HCT116 (cell line): ENCODE data around the gene OPN3. TPM values are rescaled to one million over a fixed set of nuclear protein-coding genes. Genes with fewer than 3 reads are reported as not detected.

ENCODE experiments used
- ATAC-seq: fragments of 200-7000 bp; cut with Tn5 transposase; 2 replicates; pipeline ENCODE4 v1.9.1; 2020; ENCODE audit warnings: mild to moderate bottlenecking, moderate library complexity
- BruUV-seq: library from RNA; stranded (reverse); fragments of 400-500 nt; replicated peaks from 2 replicates; lab custom pipeline; 2021; lab: Mats Ljungman, UMichigan
- CTCF ChIA-PET: fragments of 300-600 bp; sonication (Branson Sonifier 250); formaldehyde crosslinking; loops from one replicate; lab custom pipeline; 2021; ENCODE audit warnings: antibody characterized with exemption; lab: Charles Lee
- POLR2A ChIA-PET: fragments of 300-600, 350-600 bp; sonication (Branson Sonifier 250); formaldehyde crosslinking; loops from one replicate; lab custom pipeline; 2021; ENCODE audit warnings: antibody characterized with exemption; lab: Charles Lee
- RAD21 ChIA-PET, 2 experiments: fragments of 300-600 bp; sonication (Branson Sonifier 250); formaldehyde crosslinking; loops; one replicate each; lab custom pipeline; 2023; ENCODE audit warnings: low total read pairs in 2 of 2; ENCODE audit not compliant: uncharacterized antibody in 2 of 2, unreplicated experiment in 2 of 2, low non-redundant PET in 1 of 2; lab: Charles Lee
- DNase-seq: peaks from one replicate; pipeline ENCODE4 v3.0.0-alpha.2; 2010; ENCODE audit warnings: low read depth, low spot score
- H2AFZ ChIP-seq: fragments of 200-600 bp; shearing (Covaris generic), sonication (generic); 2 replicates; pipeline ENCODE4 v1.6.1; 2017; ENCODE audit warnings: low read depth, mixed run types, mixed read lengths, antibody characterized with exemption, low read length; ENCODE audit not compliant: poor library complexity, severe bottlenecking
- H3K27ac ChIP-seq: 2 replicates; pipeline ENCODE4 v1.5.1; 2012; ENCODE audit warnings: low read depth, low read length
- H3K27me3 ChIP-seq: fragments of 200-600 bp; sonication (generic); 2 replicates; pipeline ENCODE4 v1.6.1; 2016; ENCODE audit warnings: mixed run types, low read length, mixed read lengths; ENCODE audit not compliant: insufficient read depth
- H3K36me3 ChIP-seq, 2 experiments: fragments of 200-500 bp in 1 of 2; fragments of 200-600 bp in 1 of 2; sonication (Bioruptor generic) in 1 of 2; sonication (generic) in 1 of 2; 2 replicates each; pipeline versions ENCODE4 v1.5.1 to v1.6.1; 2014 to 2016; ENCODE audit warnings: low read length in 2 of 2, inconsistent platforms in 1 of 2, mixed read lengths in 1 of 2, mixed run types in 1 of 2; ENCODE audit not compliant: insufficient read depth in 2 of 2, control insufficient read depth in 1 of 2
- H3K4me1 ChIP-seq, 2 experiments: fragments of 200-600 bp in 1 of 2; sonication (generic) in 1 of 2; 2 replicates each; pipeline versions ENCODE4 v1.5.1 to v1.6.1; 2012 to 2017; ENCODE audit warnings: low read length in 2 of 2, inconsistent platforms in 1 of 2, mild to moderate bottlenecking in 1 of 2, mixed read lengths in 1 of 2, mixed run types in 1 of 2, moderate library complexity in 1 of 2; ENCODE audit not compliant: insufficient read depth in 2 of 2, control insufficient read depth in 1 of 2
- H3K4me2 ChIP-seq: fragments of 200-600 bp; sonication (generic); 2 replicates; pipeline ENCODE4 v1.6.1; 2017; ENCODE audit warnings: mixed run types, low read length, mixed read lengths
- H3K4me3 ChIP-seq, 2 experiments: fragments of 200-600 bp in 1 of 2; sonication (generic) in 1 of 2; replicated peaks in 1 of 2; 2 replicates each; pipeline ENCODE4 v1.5.1; 2011 to 2016; ENCODE audit warnings: low read length in 2 of 2, control low read depth in 1 of 2, low read depth in 1 of 2, mild to moderate bottlenecking in 1 of 2, mixed read lengths in 1 of 2, mixed run types in 1 of 2
- H3K79me2 ChIP-seq: fragments of 200-600 bp; sonication (generic); 2 replicates; pipeline ENCODE4 v1.6.1; 2017; ENCODE audit warnings: mild to moderate bottlenecking, mixed run types, low read length, moderate library complexity, mixed read lengths; ENCODE audit not compliant: insufficient read depth
- H3K9ac ChIP-seq: fragments of 200-600 bp; sonication (generic); 2 replicates; pipeline ENCODE4 v1.6.1; 2016; ENCODE audit warnings: low read length, mixed read lengths
- H3K9me2 ChIP-seq: fragments of 200-600 bp; sonication (generic), shearing (Covaris generic); 2 replicates; pipeline ENCODE4 v1.6.1; 2017; ENCODE audit warnings: mixed run types, mild to moderate bottlenecking, moderate library complexity; ENCODE audit not compliant: insufficient read depth
- H3K9me3 ChIP-seq, 2 experiments: fragments of 200-500 bp in 1 of 2; fragments of 200-600 bp in 1 of 2; sonication (Bioruptor generic) in 1 of 2; sonication (generic) in 1 of 2; 2 replicates each; pipeline ENCODE4 v1.6.1; 2014 to 2017; ENCODE audit warnings: low read length in 2 of 2, mixed read lengths in 2 of 2, inconsistent platforms in 1 of 2, low read depth in 1 of 2, mild to moderate bottlenecking in 1 of 2, mixed run types in 1 of 2, moderate library complexity in 1 of 2; ENCODE audit not compliant: control insufficient read depth in 1 of 2, insufficient read depth in 1 of 2
- H4K20me1 ChIP-seq: fragments of 200-600 bp; sonication (generic), shearing (Covaris generic); 2 replicates; pipeline ENCODE4 v1.6.1; 2017; ENCODE audit warnings: mixed run types, mild to moderate bottlenecking, moderate library complexity; ENCODE audit not compliant: insufficient read depth
- CBX3 ChIP-seq: IDR thresholded peaks from 2 replicates; pipeline ENCODE4 v1.6.1; 2012; ENCODE audit warnings: low read depth
- EGR1 ChIP-seq: IDR thresholded peaks from 2 replicates; pipeline ENCODE4 v1.6.1; 2012; ENCODE audit warnings: low read depth
- EZH2 ChIP-seq: fragments of 200-600 bp; sonication (generic); IDR thresholded peaks from 2 replicates; pipeline ENCODE4 v1.6.1; 2017; ENCODE audit warnings: antibody characterized with exemption, mixed run types
- EZH2phosphoT487 ChIP-seq: fragments of 200-600 bp; IDR thresholded peaks from 2 replicates; pipeline ENCODE4 v1.6.1; 2018; ENCODE audit warnings: antibody characterized with exemption, borderline replicate concordance
- JUND ChIP-seq: IDR thresholded peaks from 2 replicates; pipeline ENCODE4 v1.6.1; 2012
- POLR2A ChIP-seq: IDR thresholded peaks from 2 replicates; pipeline ENCODE4 v1.7.0; 2011; ENCODE audit warnings: borderline replicate concordance; ENCODE audit not compliant: insufficient read depth, insufficient read length; ENCODE audit errors: extremely low read depth
- POLR2AphosphoS5 ChIP-seq: IDR thresholded peaks from 2 replicates; pipeline ENCODE4 v1.6.1; 2011; ENCODE audit warnings: mild to moderate bottlenecking, low read depth, low read length, moderate library complexity
- SIN3A ChIP-seq: IDR thresholded peaks from 2 replicates; pipeline ENCODE4 v1.6.1; 2012; ENCODE audit warnings: low read depth
- SP1 ChIP-seq: IDR thresholded peaks from 2 replicates; pipeline ENCODE4 v1.6.1; 2012; ENCODE audit warnings: low read depth
- SRF ChIP-seq: IDR thresholded peaks from 2 replicates; pipeline ENCODE4 v1.6.1; 2012; ENCODE audit warnings: low read depth
- TCF7L2 ChIP-seq: IDR thresholded peaks from 2 replicates; pipeline ENCODE4 v1.7.0; 2011; ENCODE audit warnings: borderline replicate concordance, inconsistent platforms; ENCODE audit not compliant: insufficient read depth, insufficient read length; ENCODE audit errors: extremely low read depth
- YY1 ChIP-seq: IDR thresholded peaks from 2 replicates; pipeline ENCODE4 v1.6.1; 2011; ENCODE audit warnings: low read length, low read depth, moderate library complexity, mild to moderate bottlenecking; ENCODE audit not compliant: insufficient replicate concordance; ENCODE audit errors: extremely low read depth
- ZFX ChIP-seq: fragments of 450-650 bp; IDR thresholded peaks from 2 replicates; pipeline ENCODE4 v1.6.1; 2017
- ZNF274 ChIP-seq: fragments of 200-500 bp; sonication (Bioruptor generic); IDR thresholded peaks from 2 replicates; pipeline ENCODE4 v1.6.1; 2014; ENCODE audit warnings: mild to moderate bottlenecking, low read depth, low read length, inconsistent platforms
- intact Hi-C: fragments of 100-400 bp; cut with micrococcal nuclease; formaldehyde crosslinking; loops from 2 replicates; pipeline ENCODE4 v1.10.0; 2022
- total RNA-seq: library from RNA; stranded (reverse); gene quantifications from one replicate; pipeline ENCODE4 v1.2.1, GENCODE V29; 2021; ENCODE audit not compliant: unreplicated experiment
- TF ChIP-seq, protein P1 (sequence below): IDR thresholded peaks from 2 replicates; pipeline ENCODE4 v1.6.1; 2012; ENCODE audit warnings: low read depth
- TF ChIP-seq, protein P2 (sequence below): IDR thresholded peaks from 2 replicates; pipeline ENCODE4 v1.6.1; 2012
- TF ChIP-seq, protein P3 (sequence below), 3 experiments: fragments of 200-600 bp in 1 of 3; sonication (generic) in 1 of 3; IDR thresholded peaks in 2 of 3; conservative IDR thresholded peaks in 1 of 3; 2 replicates each; pipeline ENCODE4 v1.5.1; 2012 to 2017; ENCODE audit warnings: low read depth in 2 of 3, low read length in 2 of 3, antibody characterized with exemption in 1 of 3, borderline replicate concordance in 1 of 3, control low read depth in 1 of 3, mild to moderate bottlenecking in 1 of 3, mixed read lengths in 1 of 3, mixed run types in 1 of 3, moderate library complexity in 1 of 3; ENCODE audit not compliant: insufficient read depth in 1 of 3

Gene OPN3
- total RNA-seq, 1 experiment from 2014 or later = 6.1 TPM

DNA sequence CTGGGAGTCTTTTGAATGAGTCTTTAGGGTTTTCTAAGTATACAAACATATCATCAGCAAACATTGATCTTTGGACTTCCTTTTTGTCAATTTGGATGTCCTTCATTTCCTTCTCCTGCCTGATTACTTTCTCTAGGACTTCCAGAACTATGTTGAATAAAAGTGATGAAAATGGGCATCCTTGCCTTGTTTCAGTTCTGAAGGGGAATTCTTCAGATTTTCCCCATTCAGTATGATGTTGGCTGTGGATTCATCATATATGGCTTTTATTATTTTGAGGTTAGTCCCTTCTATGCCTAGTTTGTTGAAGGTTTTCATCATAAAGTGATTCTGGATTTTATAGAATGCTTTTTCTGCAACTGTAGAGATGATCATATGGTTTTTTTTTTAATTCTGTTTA is 66.0 kb downstream of the OPN3 start (continued):
- TF ChIP-seq, protein P1, sequence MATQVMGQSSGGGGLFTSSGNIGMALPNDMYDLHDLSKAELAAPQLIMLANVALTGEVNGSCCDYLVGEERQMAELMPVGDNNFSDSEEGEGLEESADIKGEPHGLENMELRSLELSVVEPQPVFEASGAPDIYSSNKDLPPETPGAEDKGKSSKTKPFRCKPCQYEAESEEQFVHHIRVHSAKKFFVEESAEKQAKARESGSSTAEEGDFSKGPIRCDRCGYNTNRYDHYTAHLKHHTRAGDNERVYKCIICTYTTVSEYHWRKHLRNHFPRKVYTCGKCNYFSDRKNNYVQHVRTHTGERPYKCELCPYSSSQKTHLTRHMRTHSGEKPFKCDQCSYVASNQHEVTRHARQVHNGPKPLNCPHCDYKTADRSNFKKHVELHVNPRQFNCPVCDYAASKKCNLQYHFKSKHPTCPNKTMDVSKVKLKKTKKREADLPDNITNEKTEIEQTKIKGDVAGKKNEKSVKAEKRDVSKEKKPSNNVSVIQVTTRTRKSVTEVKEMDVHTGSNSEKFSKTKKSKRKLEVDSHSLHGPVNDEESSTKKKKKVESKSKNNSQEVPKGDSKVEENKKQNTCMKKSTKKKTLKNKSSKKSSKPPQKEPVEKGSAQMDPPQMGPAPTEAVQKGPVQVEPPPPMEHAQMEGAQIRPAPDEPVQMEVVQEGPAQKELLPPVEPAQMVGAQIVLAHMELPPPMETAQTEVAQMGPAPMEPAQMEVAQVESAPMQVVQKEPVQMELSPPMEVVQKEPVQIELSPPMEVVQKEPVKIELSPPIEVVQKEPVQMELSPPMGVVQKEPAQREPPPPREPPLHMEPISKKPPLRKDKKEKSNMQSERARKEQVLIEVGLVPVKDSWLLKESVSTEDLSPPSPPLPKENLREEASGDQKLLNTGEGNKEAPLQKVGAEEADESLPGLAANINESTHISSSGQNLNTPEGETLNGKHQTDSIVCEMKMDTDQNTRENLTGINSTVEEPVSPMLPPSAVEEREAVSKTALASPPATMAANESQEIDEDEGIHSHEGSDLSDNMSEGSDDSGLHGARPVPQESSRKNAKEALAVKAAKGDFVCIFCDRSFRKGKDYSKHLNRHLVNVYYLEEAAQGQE = no peak
- TF ChIP-seq TCF7L2 = no peak
- TF ChIP-seq SP1 = no peak
- TF ChIP-seq EZH2phosphoT487 = no peak
- TF ChIP-seq EGR1 = no peak
- TF ChIP-seq ZNF274 = no peak
- TF ChIP-seq, all 23 proteins: peak for 0

DNA sequence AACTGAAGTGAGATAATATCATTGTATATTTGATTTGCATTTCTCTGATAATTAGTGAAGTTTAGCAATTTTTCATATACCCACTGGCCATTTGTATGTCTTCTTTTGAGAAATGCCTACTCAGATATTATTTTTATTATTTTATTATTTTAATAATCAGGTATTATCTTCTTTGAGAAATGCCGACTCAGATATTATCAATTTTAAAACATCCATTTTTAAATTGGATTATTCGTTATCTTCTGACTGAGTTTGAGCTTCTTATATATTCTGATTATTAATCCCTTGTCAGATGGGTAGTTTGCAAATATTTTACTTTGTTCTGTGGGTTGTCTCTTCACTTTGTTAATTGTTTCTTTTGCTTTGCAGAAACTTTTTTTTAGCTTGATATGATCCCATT is 70.3 kb downstream of the OPN3 start:
- TF ChIP-seq, protein P2, sequence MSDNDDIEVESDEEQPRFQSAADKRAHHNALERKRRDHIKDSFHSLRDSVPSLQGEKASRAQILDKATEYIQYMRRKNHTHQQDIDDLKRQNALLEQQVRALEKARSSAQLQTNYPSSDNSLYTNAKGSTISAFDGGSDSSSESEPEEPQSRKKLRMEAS = no peak
- TF ChIP-seq SIN3A (no peak), EZH2 (no peak), POLR2A (no peak), ZFX (no peak), YY1 (no peak), POLR2AphosphoS5 (no peak), CBX3 (no peak), EGR1 (no peak), TCF7L2 (no peak), SRF (no peak), EZH2phosphoT487 (no peak), JUND (no peak), SP1 (no peak)
- TF ChIP-seq, protein P3, sequence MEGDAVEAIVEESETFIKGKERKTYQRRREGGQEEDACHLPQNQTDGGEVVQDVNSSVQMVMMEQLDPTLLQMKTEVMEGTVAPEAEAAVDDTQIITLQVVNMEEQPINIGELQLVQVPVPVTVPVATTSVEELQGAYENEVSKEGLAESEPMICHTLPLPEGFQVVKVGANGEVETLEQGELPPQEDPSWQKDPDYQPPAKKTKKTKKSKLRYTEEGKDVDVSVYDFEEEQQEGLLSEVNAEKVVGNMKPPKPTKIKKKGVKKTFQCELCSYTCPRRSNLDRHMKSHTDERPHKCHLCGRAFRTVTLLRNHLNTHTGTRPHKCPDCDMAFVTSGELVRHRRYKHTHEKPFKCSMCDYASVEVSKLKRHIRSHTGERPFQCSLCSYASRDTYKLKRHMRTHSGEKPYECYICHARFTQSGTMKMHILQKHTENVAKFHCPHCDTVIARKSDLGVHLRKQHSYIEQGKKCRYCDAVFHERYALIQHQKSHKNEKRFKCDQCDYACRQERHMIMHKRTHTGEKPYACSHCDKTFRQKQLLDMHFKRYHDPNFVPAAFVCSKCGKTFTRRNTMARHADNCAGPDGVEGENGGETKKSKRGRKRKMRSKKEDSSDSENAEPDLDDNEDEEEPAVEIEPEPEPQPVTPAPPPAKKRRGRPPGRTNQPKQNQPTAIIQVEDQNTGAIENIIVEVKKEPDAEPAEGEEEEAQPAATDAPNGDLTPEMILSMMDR (IDR thresholded peaks at IDR 0.05 in 2 of 3, conservative IDR thresholded peaks at IDR 0.05 in 1 of 3; ENCODE audit: borderline replicate concordance in 1 of 3, insufficient read depth in 1 of 3, low read depth in 2 of 3, low read length in 2 of 3) = no peak
- Histone ChIP-seq H3K36me3 (no peaks in the 10 kb centered on the region), H3K4me1 (no peaks in the 10 kb centered on the region), H3K27ac (no peak overlapping the region), H3K9ac (no peak overlapping the region), H3K79me2 (no peaks in the 10 kb centered on the region), H3K9me2 (no peaks in the 10 kb centered on the region), H3K4me2 (no peak overlapping the region), H3K9me3 (no peaks in the 10 kb centered on the region), H3K4me3 (no peak overlapping the region), H2AFZ (no peak overlapping the region), H3K27me3 (0 out of 2 replicates have a peak, but pooled peaks cover 6% of the 10 kb centered on the region), H4K20me1 (no peaks in the 10 kb centered on the region)
- ChIA-PET CTCF (no interaction called here), RAD21 (no interaction called here), POLR2A (no interaction called here)
- BruUV-seq = no TSS peak
- DNase-seq (no peak), ATAC-seq (no peak)
- intact Hi-C loops = no loop called here
